HG02981 (cell line): ENCODE results near the gene LRMDA.

Source experiments
- ATAC-seq: cut with Tn5 transposase; IDR thresholded peaks from one replicate; pipeline ENCODE4 v1.9.1; 2021; ENCODE audit warnings: mild to moderate bottlenecking, moderate library complexity; ENCODE audit not compliant: unreplicated experiment

Gene LRMDA

GRCh38 chr10:75654772-75655171 lies 223.3 kb downstream of the LRMDA start:
- no peak for ATAC-seq

GRCh38 chr10:75655791-75656451 lies 224.5 kb downstream of the LRMDA start:
- no peak for ATAC-seq

- no peak for ATAC-seq
These were observed 225.9 kb downstream of the LRMDA start for GRCh38 chr10:75657351-75657750.

- ATAC-seq: no peak
These were observed 226.6 kb downstream of the LRMDA start for GRCh38 chr10:75658036-75658435.

- no peak for ATAC-seq
These were observed 227.1 kb downstream of the LRMDA start for GRCh38 chr10:75658496-75658895.

GRCh38 chr10:75658915-75659314 lies 227.5 kb downstream of the LRMDA start:
- ATAC-seq: no peak

- ATAC-seq: no peak
These were observed 229.4 kb downstream of the LRMDA start for GRCh38 chr10:75660823-75661222.

- ATAC-seq: no peak
These were observed 231.3 kb downstream of the LRMDA start for GRCh38 chr10:75662715-75663114.

- ATAC-seq: no peak
These were observed 232.7 kb downstream of the LRMDA start for GRCh38 chr10:75663947-75664664.

- no peak for ATAC-seq
These were observed 233.5 kb downstream of the LRMDA start for GRCh38 chr10:75664968-75665367.

- ATAC-seq: no peak
These were observed 234.3 kb downstream of the LRMDA start for GRCh38 chr10:75665707-75666106.

GRCh38 chr10:75672111-75672671 lies 240.8 kb downstream of the LRMDA start:
- no peak for ATAC-seq

- no peak for ATAC-seq
These were observed 241.4 kb downstream of the LRMDA start for GRCh38 chr10:75672842-75673241.

GRCh38 chr10:75677541-75677940 lies 246.1 kb downstream of the LRMDA start:
- no peak for ATAC-seq

GRCh38 chr10:75678527-75678926 lies 247.1 kb downstream of the LRMDA start:
- no peak for ATAC-seq

GRCh38 chr10:75679536-75679935 lies 248.1 kb downstream of the LRMDA start:
- ATAC-seq: no peak

- ATAC-seq: no peak
These were observed 249.9 kb downstream of the LRMDA start for GRCh38 chr10:75681334-75681733.

GRCh38 chr10:75682649-75683557 lies 251.5 kb downstream of the LRMDA start:
- no peak for ATAC-seq

GRCh38 chr10:75685187-75685586 lies 253.8 kb downstream of the LRMDA start:
- ATAC-seq: no peak

GRCh38 chr10:75688506-75689300 lies 257.3 kb downstream of the LRMDA start:
- ATAC-seq: no peak
